ENCODE data around the gene KISS1.
A peak's percentile ranks its signal among the peaks of the same experiment; 100 is the strongest.

GRCh38 chr1:204151552-204152309 is 44.6 kb downstream of the KISS1 start, which contains the start of gene ETNK2:
- TF ChIP-seq CTCF (IDR thresholded peaks at IDR 0.05): peak in 1 of 6 experiments; percentile 4
- TF ChIP-seq POLR2A (IDR thresholded peaks at IDR 0.05): no peak

Data from adrenal gland (tissue), 5 donors.